NK-92 (cell line): ENCODE data around the gene FATE1.
"Not testable (repeated sequence)": the region's sequence is repeated elsewhere in the genome, so short reads cannot be mapped to it uniquely, and the experiment has no call there.

ENCODE experiments used
- DNase-seq: peaks from one replicate; lab custom pipeline; 2025; ENCODE audit not compliant: unreplicated experiment; lab: John Stamatoyannopoulos, UW

FATE1 gene, protein sequence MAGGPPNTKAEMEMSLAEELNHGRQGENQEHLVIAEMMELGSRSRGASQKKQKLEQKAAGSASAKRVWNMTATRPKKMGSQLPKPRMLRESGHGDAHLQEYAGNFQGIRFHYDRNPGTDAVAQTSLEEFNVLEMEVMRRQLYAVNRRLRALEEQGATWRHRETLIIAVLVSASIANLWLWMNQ

DNA sequence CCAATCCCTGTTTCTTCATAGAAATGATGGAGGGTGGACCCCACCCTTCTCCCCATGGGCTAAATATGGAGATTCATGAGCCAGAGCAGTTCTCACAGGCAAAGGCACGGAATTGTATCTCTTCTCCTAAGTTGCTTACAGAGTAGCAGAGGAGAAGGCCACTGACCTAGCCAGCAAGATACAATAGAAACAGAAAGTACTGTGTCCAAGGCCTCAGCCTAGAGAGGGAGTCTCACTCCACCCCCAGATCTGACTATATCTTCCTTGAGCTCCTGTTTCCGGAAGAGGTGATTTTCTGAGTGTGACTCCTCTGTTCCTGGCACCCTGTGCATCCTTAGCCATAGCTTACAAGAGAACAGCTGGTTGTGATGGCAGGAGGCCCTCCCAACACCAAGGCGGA is at the start of gene FATE1:
TSS of gene FATE1 (plus strand) at position 284 of the 400 bp plus-strand sequence. CDS start at position 369, 85 bp downstream.
- no peak for DNase-seq

- DNase-seq, result no peak
Measured at GRCh38 chrX:151675121-151675746, 40.6 kb upstream of the FATE1 start.

- DNase-seq, result no peak
Measured at GRCh38 chrX:151676196-151676595, 39.6 kb upstream of the FATE1 start.

- DNase-seq, result no peak
Measured at GRCh38 chrX:151679798-151680402, 35.9 kb upstream of the FATE1 start.

- no peak for DNase-seq
Measured at GRCh38 chrX:151680805-151681204, 35.0 kb upstream of the FATE1 start.

- DNase-seq, result no peak
Measured at GRCh38 chrX:151687635-151688034, 28.2 kb upstream of the FATE1 start.

- no peak for DNase-seq
Measured at GRCh38 chrX:151688695-151689094, 27.1 kb upstream of the FATE1 start.

- DNase-seq, result no peak
Measured at GRCh38 chrX:151692825-151693224, 23.0 kb upstream of the FATE1 start.

- DNase-seq, result no peak
Measured at GRCh38 chrX:151694121-151694520, 21.7 kb upstream of the FATE1 start.

- DNase-seq, result no peak
Measured at GRCh38 chrX:151694661-151695582, 20.9 kb upstream of the FATE1 start, which contains the start of gene PRRG3. Gene PRRG3 (plus strand): TSS chrX:151695458. CDS start chrX:151698815, 3,357 bp downstream.

DNA sequence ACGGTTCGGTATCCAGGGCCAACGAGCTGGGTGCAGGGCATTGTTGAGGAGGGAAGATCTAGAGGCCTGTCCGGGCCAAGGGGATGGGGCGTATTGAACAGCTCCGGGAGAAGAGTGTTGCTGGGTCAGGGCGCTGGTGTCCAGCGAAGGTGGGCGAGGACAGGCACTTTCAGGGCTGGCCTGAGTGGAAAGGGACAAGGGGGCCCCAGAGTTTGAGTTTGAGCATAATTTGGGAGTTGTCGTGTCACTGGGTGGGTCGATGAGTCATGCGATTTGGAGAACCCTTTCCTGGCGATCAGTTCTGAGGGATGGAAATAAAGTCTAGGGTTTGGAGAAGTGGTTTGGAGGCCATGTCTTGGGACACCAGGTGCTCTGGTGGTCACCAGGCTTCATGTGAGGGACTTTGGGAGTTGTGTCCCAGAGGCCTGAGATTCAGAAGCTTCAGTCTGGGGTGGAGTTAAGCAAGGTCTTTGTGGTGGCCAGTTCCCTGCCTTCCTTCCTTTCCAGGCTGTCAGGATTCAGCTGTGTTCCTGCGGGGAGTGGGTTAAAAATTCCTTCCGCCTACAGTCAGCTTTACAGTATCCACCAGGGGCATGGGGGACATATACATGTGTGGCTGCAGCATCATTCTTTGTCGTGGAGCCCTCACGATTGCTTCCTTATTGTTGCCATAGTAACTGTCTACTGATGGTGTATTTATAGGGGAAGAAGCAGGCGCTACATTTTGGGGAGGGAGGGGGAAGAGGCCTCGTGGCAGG is 20.1 kb upstream of the FATE1 start:
- DNase-seq, result no peak

GRCh38 chrX:151697082-151697481 is 18.8 kb upstream of the FATE1 start:
- not testable (repeated sequence) for DNase-seq

GRCh38 chrX:151697522-151697921 is 18.3 kb upstream of the FATE1 start:
- DNase-seq, result no peak

- no peak for DNase-seq
Measured at GRCh38 chrX:151698485-151698884, 17.4 kb upstream of the FATE1 start.

DNA sequence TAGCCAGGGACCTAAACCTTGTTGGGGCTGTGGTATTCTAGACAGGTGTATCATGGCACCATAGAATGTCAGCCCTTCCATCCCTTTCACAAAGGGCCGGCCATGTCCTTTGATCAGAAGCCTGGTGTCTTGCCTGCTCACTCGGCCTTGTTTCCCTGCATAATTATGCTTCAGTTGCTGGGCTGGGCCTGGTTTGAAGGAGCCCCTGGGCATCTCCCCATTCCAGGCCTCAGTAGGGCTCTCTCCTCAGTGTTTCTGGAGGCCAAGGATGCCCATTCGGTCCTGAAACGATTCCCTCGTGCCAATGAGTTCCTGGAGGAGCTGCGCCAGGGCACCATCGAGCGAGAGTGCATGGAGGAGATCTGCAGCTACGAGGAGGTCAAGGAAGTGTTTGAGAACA is 16.1 kb upstream of the FATE1 start:
- DNase-seq, result no peak

DNA sequence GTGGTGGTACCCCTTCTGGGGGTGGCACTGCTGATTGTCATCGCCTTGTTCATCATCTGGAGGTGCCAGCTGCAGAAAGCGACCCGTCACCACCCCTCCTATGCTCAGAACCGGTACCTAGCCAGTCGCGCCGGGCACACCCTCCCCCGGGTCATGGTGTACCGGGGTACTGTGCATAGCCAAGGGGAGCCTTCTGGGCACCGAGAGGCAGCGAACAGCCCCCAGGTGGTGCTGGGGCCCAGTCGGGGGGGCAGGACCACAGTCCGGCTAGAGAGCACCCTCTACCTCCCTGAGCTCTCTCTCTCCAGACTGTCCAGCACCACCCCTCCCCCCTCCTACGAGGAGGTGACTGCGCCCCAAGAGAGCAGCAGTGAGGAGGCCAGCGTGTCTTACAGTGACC is 15.3 kb upstream of the FATE1 start:
- DNase-seq, result no peak

GRCh38 chrX:151701071-151701470 is 14.8 kb upstream of the FATE1 start:
- DNase-seq, result no peak

- DNase-seq, result no peak
Measured at GRCh38 chrX:151701531-151701930, 14.3 kb upstream of the FATE1 start.

DNA sequence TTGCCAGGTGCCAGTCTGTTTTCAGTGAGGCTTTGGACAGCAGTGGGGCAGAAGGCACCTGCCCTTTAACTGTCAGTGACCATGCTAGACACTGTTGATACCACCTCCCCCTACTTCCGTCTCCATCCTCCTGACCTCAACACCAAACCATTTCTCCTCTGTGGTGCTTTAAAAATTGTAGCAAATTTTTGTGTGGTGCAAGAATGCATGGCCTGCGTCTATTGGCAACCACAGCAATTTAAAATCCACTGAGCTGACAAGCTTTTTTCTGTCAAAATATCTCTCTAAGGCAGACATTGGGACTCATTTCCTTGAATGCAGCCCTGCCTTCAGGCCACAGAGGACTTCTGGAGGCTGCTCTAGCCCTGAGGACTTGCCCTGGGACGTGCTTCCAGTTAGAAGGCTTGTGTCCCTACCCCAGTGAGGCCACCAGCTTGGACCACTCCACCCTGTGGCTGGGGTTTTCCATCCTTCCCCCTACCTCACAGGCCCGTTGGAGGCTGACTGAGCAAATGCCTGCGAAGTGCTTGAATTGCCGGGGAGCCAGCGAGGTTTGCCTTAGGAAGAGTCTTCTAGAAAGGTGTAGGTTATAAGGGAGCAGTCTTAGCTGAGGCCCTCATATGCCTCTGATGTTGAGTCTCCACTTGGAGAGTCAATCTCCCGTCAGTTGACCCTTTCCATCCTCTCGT is 13.7 kb upstream of the FATE1 start:
- DNase-seq, result no peak

DNA sequence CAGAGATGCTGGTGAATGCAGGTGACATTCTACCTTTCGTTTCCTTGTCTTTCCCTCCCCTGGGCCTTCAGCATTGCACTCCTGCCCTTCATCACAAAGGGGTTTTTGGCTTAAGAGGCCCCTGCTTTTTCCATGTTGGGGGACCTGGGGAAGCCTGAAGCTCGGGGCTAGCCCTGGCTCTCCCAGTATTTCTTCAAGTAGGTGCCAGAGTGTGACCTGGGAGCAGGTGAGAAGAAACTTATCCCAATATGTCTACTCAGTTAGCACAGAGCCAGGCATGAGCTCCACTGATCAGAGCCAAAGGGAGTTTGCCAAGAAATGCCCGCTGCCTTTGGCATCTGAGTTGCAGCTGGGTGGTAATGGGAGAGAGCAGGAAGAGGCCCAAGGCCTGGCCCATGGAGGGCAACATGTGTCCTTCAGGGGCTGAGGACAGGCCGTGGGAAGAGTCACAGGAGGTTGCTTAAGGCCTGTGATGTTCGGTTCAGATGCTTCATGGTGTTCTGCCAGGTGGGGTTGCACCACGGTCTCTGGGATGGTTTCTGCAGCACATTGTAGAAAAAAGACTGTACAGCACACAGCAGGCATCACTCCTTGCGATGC is 13.0 kb upstream of the FATE1 start:
- no peak for DNase-seq
